K562 (cell line): ENCODE measurements around the gene ATF7IP. TPM values are rescaled to one million over a fixed set of nuclear protein-coding genes. Genes with fewer than 3 reads are reported as not detected.
A peak's percentile ranks its signal among the peaks of the same experiment; 100 is the strongest.

Source experiments
- CEBPB ChIP-seq: fragments of 450-650 bp; IDR thresholded peaks from 2 replicates; pipeline ENCODE4 v1.6.1; 2016; ENCODE audit warnings: missing genetic modification characterization, missing compliant biosample characterization
- MGA ChIP-seq: fragments of 450-650 bp; IDR thresholded peaks from 2 replicates; pipeline ENCODE4 v1.6.1; 2016; ENCODE audit warnings: mild to moderate bottlenecking, moderate library complexity
- ZBED1 ChIP-seq: IDR thresholded peaks from 2 replicates; pipeline ENCODE4 v1.6.1; 2014
- ZFP91 ChIP-seq: sonication (generic); formaldehyde crosslinking; IDR thresholded peaks from 2 replicates; pipeline ENCODE4 v1.8.0; 2022; ENCODE audit warnings: mild to moderate bottlenecking, missing genetic modification reagents
- ZNF41 ChIP-seq: fragments of 250-450 bp; sonication (Bioruptor Pico); conservative IDR thresholded peaks from 2 replicates; pipeline ENCODE4 v1.4.0; 2020; ENCODE audit warnings: mild to moderate bottlenecking
- polyA plus RNA-seq, 8 experiments: library from polyadenylated mRNA; depleted of rRNA in 4 of 8; stranded (reverse) in 5 of 8; unstranded in 3 of 8; fragments of >200 nt; fragmentation: Nextera tagmentation in 2 of 8; fragmentation: Illumina TruSeq in 1 of 8; extraction: Ambion mirVana in 2 of 8; extraction: Trizol in 1 of 8; gene quantifications; 2 replicates each; pipeline versions ENCODE4 v1.2.1 to v1.2.3, GENCODE V29; 2011 to 2014; ENCODE audit warnings: inconsistent platforms in 1 of 8, missing spikeins in 1 of 8
- total RNA-seq, 7 experiments: library from RNA; depleted of rRNA in 6 of 7; stranded (reverse); fragments of >200 nt in 6 of 7; fragmentation: Illumina TruSeq in 2 of 7; extraction: Trizol in 2 of 7; gene quantifications; 2 replicates each; pipeline versions ENCODE4 v1.2.1 to v1.2.3, GENCODE V29; 2011 to 2021; ENCODE audit warnings: low replicate concordance in 1 of 7

ATF7IP gene
- total and polyA plus RNA-seq, 9 of the 15 experiments (the other 6 are each of a cell fraction or from before 2014, with no cell fraction given) = 2.8 to 27.1 (median 11.0) TPM

GRCh38 chr12:14384783-14385638, 19.5 kb downstream of the ATF7IP start (continued):
- TF ChIP-seq ZFP91 (no peak), MGA (0 out of 2 replicates have a peak, but pooled peaks have one; percentile 19), ZBED1 (no peak), CEBPB (tag) (peak; percentile 53; the same call in 1 of the 2 replicates), ZNF41 (no peak)
